Kidney epithelial cell (primary cell): ENCODE results near the gene SCPEP1. TPM values are rescaled to one million over a fixed set of nuclear protein-coding genes. Genes with fewer than 3 reads are reported as not detected.

Source experiments
- DNase-seq: peaks from one replicate; pipeline ENCODE4 v3.0.0-alpha.2; 2010; ENCODE audit warnings: low read depth
- H3K27me3 ChIP-seq: 2 replicates; pipeline ENCODE4 v1.6.0; 2011; ENCODE audit warnings: low read length; ENCODE audit not compliant: control insufficient read depth, insufficient read depth
- H3K36me3 ChIP-seq: 2 replicates; pipeline ENCODE4 v1.5.1; 2011; ENCODE audit warnings: low read length; ENCODE audit not compliant: control insufficient read depth, insufficient read depth
- H3K4me3 ChIP-seq: 2 replicates; pipeline ENCODE4 v1.5.1; 2011; ENCODE audit warnings: low read depth, mild to moderate bottlenecking, control low read depth, low read length
- total RNA-seq: library from RNA; depleted of rRNA; stranded (reverse); fragments of >200 nt; gene quantifications from 2 replicates; pipeline ENCODE4 v1.2.3, GENCODE V29; 2015
- TF ChIP-seq, protein P1 (sequence below): IDR thresholded peaks from 2 replicates; pipeline ENCODE4 v1.5.1; 2011; ENCODE audit warnings: mild to moderate bottlenecking, moderate library complexity, low read length, control low read depth, inconsistent platforms; ENCODE audit not compliant: insufficient read depth, poor library complexity, severe bottlenecking

Gene SCPEP1
- total RNA-seq, 1 donor from 2014 or later, result 24.8 TPM

DNA sequence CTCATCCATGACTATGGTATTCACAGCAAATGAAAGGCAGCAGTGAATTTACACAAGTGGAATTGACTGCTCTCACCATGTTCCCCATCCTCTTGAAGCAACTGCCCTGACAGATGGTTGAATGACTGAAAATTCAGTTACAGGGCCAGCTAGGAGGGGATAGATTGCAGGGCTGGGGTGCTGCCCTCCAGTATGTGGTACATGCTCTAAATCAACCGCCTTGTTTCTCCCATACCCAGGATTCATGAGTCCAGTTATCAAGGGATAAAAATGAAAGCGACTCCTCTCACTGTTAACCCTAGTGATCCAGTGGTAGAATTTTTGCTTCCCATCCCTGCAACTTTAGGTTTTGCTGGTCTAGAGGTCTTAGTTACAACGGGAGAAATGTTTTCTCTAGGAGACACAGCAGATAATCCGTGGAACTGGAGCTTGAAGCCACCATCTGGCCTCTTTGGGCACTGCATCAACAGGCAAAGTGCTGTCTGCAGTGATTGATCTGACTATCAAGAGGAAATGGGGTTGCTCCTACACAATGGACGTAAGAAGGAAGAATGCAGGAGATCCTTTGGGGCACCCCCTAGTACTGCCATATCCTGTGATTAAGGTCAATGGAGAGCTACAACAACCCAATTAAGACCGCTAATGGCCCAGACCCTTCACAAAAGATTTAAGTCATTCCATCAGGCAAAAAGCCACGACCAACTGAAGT, 32.0 kb downstream of the SCPEP1 start:
- Histone ChIP-seq H3K4me3 (no peak overlapping the region), H3K36me3 (no peaks in the 10 kb centered on the region), H3K27me3 (no peaks in the 10 kb centered on the region)
- TF ChIP-seq, protein P1, sequence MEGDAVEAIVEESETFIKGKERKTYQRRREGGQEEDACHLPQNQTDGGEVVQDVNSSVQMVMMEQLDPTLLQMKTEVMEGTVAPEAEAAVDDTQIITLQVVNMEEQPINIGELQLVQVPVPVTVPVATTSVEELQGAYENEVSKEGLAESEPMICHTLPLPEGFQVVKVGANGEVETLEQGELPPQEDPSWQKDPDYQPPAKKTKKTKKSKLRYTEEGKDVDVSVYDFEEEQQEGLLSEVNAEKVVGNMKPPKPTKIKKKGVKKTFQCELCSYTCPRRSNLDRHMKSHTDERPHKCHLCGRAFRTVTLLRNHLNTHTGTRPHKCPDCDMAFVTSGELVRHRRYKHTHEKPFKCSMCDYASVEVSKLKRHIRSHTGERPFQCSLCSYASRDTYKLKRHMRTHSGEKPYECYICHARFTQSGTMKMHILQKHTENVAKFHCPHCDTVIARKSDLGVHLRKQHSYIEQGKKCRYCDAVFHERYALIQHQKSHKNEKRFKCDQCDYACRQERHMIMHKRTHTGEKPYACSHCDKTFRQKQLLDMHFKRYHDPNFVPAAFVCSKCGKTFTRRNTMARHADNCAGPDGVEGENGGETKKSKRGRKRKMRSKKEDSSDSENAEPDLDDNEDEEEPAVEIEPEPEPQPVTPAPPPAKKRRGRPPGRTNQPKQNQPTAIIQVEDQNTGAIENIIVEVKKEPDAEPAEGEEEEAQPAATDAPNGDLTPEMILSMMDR, result peak; percentile 78
- DNase-seq, result no peak

DNA sequence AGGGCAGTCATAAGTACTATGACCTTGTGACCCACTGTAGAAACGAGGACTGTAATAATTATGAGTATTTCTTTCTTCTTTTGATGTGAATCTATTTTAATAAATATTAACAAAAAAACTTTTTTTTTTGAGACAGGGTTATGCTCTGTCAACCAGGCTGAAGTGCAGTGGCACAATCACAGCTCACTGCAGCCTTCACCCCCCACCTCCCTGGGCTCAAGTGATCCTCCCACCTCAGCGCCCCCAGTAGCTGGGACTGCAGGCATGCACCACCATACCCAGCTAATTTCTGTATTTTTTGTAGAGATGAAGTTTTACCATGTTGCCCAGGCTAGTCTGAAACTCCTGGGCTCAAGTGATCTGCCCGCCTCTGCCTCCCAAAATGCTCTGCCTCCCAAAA, 32.6 kb downstream of the SCPEP1 start:
- TF ChIP-seq, protein P1, result no peak
- no peak overlapping the region for H3K4me3 ChIP-seq
- H3K36me3 ChIP-seq, result no peaks in the 10 kb centered on the region
- no peaks in the 10 kb centered on the region for H3K27me3 ChIP-seq
- no peak for DNase-seq

DNA sequence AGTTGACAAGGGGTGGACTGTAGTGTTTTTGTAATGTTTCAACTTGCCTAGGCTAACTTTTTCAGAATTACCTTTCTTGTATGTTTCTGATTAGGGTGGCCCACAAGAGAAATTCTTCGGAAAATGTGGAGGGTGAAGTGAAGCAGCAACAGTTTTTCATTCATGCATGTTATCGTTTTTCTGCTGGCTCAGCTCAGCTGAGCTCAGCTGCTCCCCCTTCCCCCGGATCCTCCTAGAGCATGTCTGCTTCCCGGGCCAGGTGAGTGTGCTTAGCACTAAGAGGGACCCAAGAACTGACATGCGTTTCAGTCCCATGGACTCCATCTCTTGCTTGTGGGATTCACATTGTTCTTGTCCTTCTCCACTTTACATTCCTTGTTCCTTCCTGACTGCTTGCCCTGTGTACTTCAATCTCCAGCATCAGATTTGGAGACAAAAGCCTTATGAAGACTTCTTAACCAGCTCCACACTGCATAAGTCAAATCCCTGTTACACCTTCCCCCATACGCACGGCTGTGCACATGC, 33.6 kb downstream of the SCPEP1 start:
- no peak for DNase-seq
- Histone ChIP-seq H3K27me3 (no peaks in the 10 kb centered on the region), H3K36me3 (no peaks in the 10 kb centered on the region), H3K4me3 (no peak overlapping the region)
- TF ChIP-seq, protein P1, result no peak

DNA sequence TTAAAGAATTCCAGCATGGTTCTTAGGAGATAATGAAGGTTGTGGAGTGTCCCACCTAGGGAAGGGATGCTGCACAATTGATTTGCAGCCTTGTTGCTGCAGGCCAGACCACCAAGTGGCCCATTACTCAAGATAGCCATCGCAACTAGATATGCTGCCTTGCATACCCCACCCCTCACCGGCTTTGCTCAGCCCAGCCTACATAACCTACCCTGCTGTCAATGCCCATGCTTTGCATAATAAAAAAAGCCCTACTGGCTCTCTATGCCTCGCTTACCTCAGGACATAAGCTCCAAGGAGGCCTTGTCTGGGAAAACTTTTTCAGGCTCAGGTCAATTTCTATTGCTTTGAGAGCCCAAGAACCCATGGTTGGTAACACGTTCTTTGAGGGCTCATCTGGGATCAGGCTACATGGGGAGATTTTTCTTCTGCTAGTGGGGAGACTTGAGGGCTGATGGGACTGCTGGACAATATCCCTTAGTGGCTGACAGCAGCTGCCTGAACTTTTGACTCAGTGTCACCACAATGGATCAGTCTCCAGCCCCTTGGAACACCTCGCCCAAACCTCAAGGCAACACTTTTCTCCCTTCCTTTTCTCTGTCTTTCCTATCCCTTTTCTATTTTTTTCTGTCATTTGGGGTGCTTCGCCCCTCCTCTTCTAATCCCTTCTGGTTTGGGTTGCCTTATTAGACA, 38.3 kb downstream of the SCPEP1 start:
- Histone ChIP-seq H3K36me3 (no peaks in the 10 kb centered on the region), H3K4me3 (no peak overlapping the region), H3K27me3 (no peaks in the 10 kb centered on the region)
- TF ChIP-seq, protein P1, result no peak
- no peak for DNase-seq

DNA sequence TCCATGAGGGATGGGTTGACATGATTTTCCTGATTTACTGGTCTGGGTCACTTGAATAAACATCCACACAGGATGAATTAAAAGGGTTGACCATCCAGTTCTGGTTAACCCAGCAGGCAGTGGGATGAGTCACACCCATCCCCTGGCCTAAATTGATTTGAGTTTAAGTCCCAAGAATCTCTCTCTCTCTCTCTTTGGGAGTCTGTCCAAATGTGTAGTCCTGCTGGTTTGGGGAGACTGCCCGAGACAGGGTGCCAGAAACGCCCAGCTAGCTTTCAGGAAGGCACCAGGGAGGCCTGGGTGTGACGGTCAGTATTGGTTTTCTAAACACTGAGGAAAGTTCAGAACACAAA, 38.8 kb downstream of the SCPEP1 start:
- H3K27me3 ChIP-seq, result no peaks in the 10 kb centered on the region
- H3K4me3 ChIP-seq, result no peak overlapping the region
- TF ChIP-seq, protein P1, result no peak
- no peak for DNase-seq
- H3K36me3 ChIP-seq, result no peaks in the 10 kb centered on the region

- H3K36me3 ChIP-seq, result no peaks in the 10 kb centered on the region
- H3K27me3 ChIP-seq, result no peaks in the 10 kb centered on the region
- no peak for DNase-seq
- TF ChIP-seq, protein P1, result no peak
- no peak overlapping the region for H3K4me3 ChIP-seq
These were observed 39.7 kb downstream of the SCPEP1 start for GRCh38 chr17:57017625-57018024.
